ENCODE results near the gene PAPOLA. TPM values are rescaled to one million over a fixed set of nuclear protein-coding genes. Genes with fewer than 3 reads are reported as not detected.

PAPOLA gene
- total RNA-seq, 1 experiment from 2014 or later = 223 TPM

DNA sequence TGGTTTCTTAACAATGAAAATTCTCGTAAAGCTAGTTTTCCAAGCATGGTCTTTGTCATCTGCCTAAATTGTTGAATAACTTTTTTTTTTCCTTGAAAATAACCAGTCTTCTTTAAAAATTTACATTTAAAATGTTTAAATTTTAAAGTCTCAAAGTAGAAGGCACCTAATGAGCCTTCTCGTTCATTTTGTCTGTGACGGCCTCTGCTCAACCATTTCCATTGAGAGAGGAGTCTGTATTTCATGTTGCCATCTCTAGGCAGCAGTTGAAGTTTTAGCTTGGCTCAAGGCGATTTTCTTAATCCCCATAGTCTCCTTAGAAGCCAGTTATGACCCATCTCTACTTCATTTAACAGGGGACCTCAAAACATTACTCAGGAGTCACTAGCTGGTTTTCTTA is 69.1 kb downstream of the PAPOLA start:
- Histone ChIP-seq H3K9ac (ENCODE audit: low read length) (no peak overlapping the region), H4K20me1 (ENCODE audit: insufficient read depth) (peaks cover 8% of the 10 kb centered on the region; the same call in 1 of the 2 replicates), H3K4me3 (replicated peaks in 1 of 2; ENCODE audit: low read depth in 1 of 2, low read length in 2 of 2) (no peak overlapping the region), H3K9me3 (ENCODE audit: control insufficient read depth in 1 of 2, insufficient read depth in 1 of 2, low read depth in 1 of 2, low read length in 2 of 2) (no peaks in the 10 kb centered on the region), H3K79me2 (ENCODE audit: insufficient read depth, low read length) (no peaks in the 10 kb centered on the region), H3K27ac (ENCODE audit: low read depth, low read length) (no peak overlapping the region), H3K36me3 (ENCODE audit: control insufficient read depth in 1 of 2, insufficient read depth in 2 of 2, low read length in 2 of 2) (peaks cover 0 to 4% of the 10 kb centered on the region in 2 experiments; a peak in 1 of 4 replicates), H3K9me2 (ENCODE audit: insufficient read depth) (no peaks in the 10 kb centered on the region), H3K27me3 (ENCODE audit: insufficient read depth, low read length) (no peaks in the 10 kb centered on the region), H2AFZ (ENCODE audit: low read depth, low read length, poor library complexity, severe bottlenecking) (no peak overlapping the region), H3K4me1 (ENCODE audit: control insufficient read depth in 1 of 2, insufficient read depth in 2 of 2, low read length in 2 of 2) (no peaks in the 10 kb centered on the region), H3K4me2 (ENCODE audit: low read length) (no peak overlapping the region)
- TF ChIP-seq CEBPB (IDR thresholded peaks at IDR 0.05; ENCODE audit: low read depth) (no peak), TCF7L2 (IDR thresholded peaks at IDR 0.05; ENCODE audit: borderline replicate concordance, extremely low read depth, insufficient read depth, insufficient read length) (no peak), CTCF (IDR thresholded peaks at IDR 0.05 in 2 of 3, conservative IDR thresholded peaks at IDR 0.05 in 1 of 3; ENCODE audit: borderline replicate concordance in 1 of 3, insufficient read depth in 1 of 3, low read depth in 2 of 3, low read length in 2 of 3) (no peak)
- ChIA-PET RAD21 (ENCODE audit: low non-redundant PET in 1 of 2, low total read pairs in 2 of 2, uncharacterized antibody in 2 of 2, unreplicated experiment in 2 of 2) (no interaction called here), CTCF (no interaction called here), POLR2A (no interaction called here)
- DNase-seq (ENCODE audit: low read depth, low spot score) (no peak), ATAC-seq (no peak)
- intact Hi-C loops (cut with micrococcal nuclease) = no loop called here
- BruUV-seq (replicated peaks) = no TSS peak

- Histone ChIP-seq H3K27ac (ENCODE audit: low read depth, low read length) (no peak overlapping the region), H3K36me3 (ENCODE audit: control insufficient read depth in 1 of 2, insufficient read depth in 2 of 2, low read length in 2 of 2) (peaks cover 0 to 2% of the 10 kb centered on the region in 2 experiments; a peak in 1 of 4 replicates), H3K27me3 (ENCODE audit: insufficient read depth, low read length) (no peaks in the 10 kb centered on the region), H3K4me3 (replicated peaks in 1 of 2; ENCODE audit: low read depth in 1 of 2, low read length in 2 of 2) (no peak overlapping the region), H3K4me1 (ENCODE audit: control insufficient read depth in 1 of 2, insufficient read depth in 2 of 2, low read length in 2 of 2) (no peaks in the 10 kb centered on the region), H3K9me3 (ENCODE audit: control insufficient read depth in 1 of 2, insufficient read depth in 1 of 2, low read depth in 1 of 2, low read length in 2 of 2) (no peaks in the 10 kb centered on the region), H2AFZ (ENCODE audit: low read depth, low read length, poor library complexity, severe bottlenecking) (no peak overlapping the region), H3K4me2 (ENCODE audit: low read length) (no peak overlapping the region), H3K9me2 (ENCODE audit: insufficient read depth) (no peaks in the 10 kb centered on the region), H4K20me1 (ENCODE audit: insufficient read depth) (no peaks in the 10 kb centered on the region), H3K9ac (ENCODE audit: low read length) (no peak overlapping the region), H3K79me2 (ENCODE audit: insufficient read depth, low read length) (no peaks in the 10 kb centered on the region)
- CTCF ChIA-PET = no interaction called here
- DNase-seq (ENCODE audit: low read depth, low spot score) (no peak), ATAC-seq (no peak)
- BruUV-seq (replicated peaks) = no TSS peak
- TF ChIP-seq ZNF274 (IDR thresholded peaks at IDR 0.05; ENCODE audit: low read depth, low read length) = no peak
- no peak for TF ChIP-seq ELF1 (IDR thresholded peaks at IDR 0.05; ENCODE audit: borderline replicate concordance, low read depth)
- no peak for TF ChIP-seq CEBPB (IDR thresholded peaks at IDR 0.05; ENCODE audit: low read depth)
- TF ChIP-seq SP1 (IDR thresholded peaks at IDR 0.05; ENCODE audit: low read depth) = no peak
- no peak for TF ChIP-seq CBX3 (IDR thresholded peaks at IDR 0.05; ENCODE audit: low read depth)
- no peak for TF ChIP-seq CTCF (IDR thresholded peaks at IDR 0.05 in 2 of 3, conservative IDR thresholded peaks at IDR 0.05 in 1 of 3; ENCODE audit: borderline replicate concordance in 1 of 3, insufficient read depth in 1 of 3, low read depth in 2 of 3, low read length in 2 of 3)
- TF ChIP-seq POLR2AphosphoS5 (IDR thresholded peaks at IDR 0.05; ENCODE audit: low read depth, low read length) = no peak
- TF ChIP-seq, protein P1, sequence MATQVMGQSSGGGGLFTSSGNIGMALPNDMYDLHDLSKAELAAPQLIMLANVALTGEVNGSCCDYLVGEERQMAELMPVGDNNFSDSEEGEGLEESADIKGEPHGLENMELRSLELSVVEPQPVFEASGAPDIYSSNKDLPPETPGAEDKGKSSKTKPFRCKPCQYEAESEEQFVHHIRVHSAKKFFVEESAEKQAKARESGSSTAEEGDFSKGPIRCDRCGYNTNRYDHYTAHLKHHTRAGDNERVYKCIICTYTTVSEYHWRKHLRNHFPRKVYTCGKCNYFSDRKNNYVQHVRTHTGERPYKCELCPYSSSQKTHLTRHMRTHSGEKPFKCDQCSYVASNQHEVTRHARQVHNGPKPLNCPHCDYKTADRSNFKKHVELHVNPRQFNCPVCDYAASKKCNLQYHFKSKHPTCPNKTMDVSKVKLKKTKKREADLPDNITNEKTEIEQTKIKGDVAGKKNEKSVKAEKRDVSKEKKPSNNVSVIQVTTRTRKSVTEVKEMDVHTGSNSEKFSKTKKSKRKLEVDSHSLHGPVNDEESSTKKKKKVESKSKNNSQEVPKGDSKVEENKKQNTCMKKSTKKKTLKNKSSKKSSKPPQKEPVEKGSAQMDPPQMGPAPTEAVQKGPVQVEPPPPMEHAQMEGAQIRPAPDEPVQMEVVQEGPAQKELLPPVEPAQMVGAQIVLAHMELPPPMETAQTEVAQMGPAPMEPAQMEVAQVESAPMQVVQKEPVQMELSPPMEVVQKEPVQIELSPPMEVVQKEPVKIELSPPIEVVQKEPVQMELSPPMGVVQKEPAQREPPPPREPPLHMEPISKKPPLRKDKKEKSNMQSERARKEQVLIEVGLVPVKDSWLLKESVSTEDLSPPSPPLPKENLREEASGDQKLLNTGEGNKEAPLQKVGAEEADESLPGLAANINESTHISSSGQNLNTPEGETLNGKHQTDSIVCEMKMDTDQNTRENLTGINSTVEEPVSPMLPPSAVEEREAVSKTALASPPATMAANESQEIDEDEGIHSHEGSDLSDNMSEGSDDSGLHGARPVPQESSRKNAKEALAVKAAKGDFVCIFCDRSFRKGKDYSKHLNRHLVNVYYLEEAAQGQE (IDR thresholded peaks at IDR 0.05; ENCODE audit: low read depth) = no peak
- no peak for TF ChIP-seq YY1 (IDR thresholded peaks at IDR 0.05; ENCODE audit: extremely low read depth, insufficient replicate concordance, low read depth, low read length)
- intact Hi-C loops (cut with micrococcal nuclease) = no loop called here
- RAD21 ChIA-PET (ENCODE audit: low non-redundant PET in 1 of 2, low total read pairs in 2 of 2, uncharacterized antibody in 2 of 2, unreplicated experiment in 2 of 2) = no interaction called here
- POLR2A ChIA-PET = no interaction called here
These were observed 71.4 kb downstream of the PAPOLA start for GRCh38 chr14:96573473-96574100.

Measured in HCT116 (cell line).